MCF 10A (cell line): ENCODE results near the gene BACH2. TPM values are rescaled to one million over a fixed set of nuclear protein-coding genes. Genes with fewer than 3 reads are reported as not detected.

Experiments
- BruUV-seq: library from RNA; stranded (reverse); fragments of 400-500 nt; replicated peaks from 2 replicates; lab custom pipeline; 2021; lab: Mats Ljungman, UMichigan
- CTCF ChIA-PET: fragments of 300-600 bp; sonication (Branson Sonifier 250); formaldehyde crosslinking; extraction: SDS; loops from one replicate; lab custom pipeline; 2021; ENCODE audit warnings: antibody characterized with exemption, inconsistent platforms; lab: Yijun Ruan, JAX
- POLR2A ChIA-PET: fragments of 300-600, 350-650 bp; sonication (Branson Sonifier 250); formaldehyde crosslinking; extraction: SDS; loops from one replicate; lab custom pipeline; 2020; ENCODE audit warnings: antibody characterized with exemption, inconsistent platforms; lab: Yijun Ruan, JAX
- DNase-seq: peaks from one replicate; pipeline ENCODE4 v3.0.0-alpha.2; 2018; ENCODE audit not compliant: unreplicated experiment
- H3K27ac Mint-ChIP-seq: one replicate; pipeline ENCODE4 v1.8.0; 2022; ENCODE audit warnings: mild to moderate bottlenecking, low read depth, mixed read lengths; ENCODE audit not compliant: unreplicated experiment
- H3K27me3 Mint-ChIP-seq: one replicate; pipeline ENCODE4 v1.8.0; 2022; ENCODE audit warnings: mixed read lengths; ENCODE audit not compliant: insufficient read depth, unreplicated experiment
- H3K36me3 Mint-ChIP-seq: one replicate; pipeline ENCODE4 v1.8.0; 2022; ENCODE audit warnings: mild to moderate bottlenecking, moderate library complexity, mixed read lengths; ENCODE audit not compliant: insufficient read depth, unreplicated experiment
- H3K4me1 Mint-ChIP-seq: one replicate; pipeline ENCODE4 v1.8.0; 2022; ENCODE audit warnings: mixed read lengths; ENCODE audit not compliant: insufficient read depth, unreplicated experiment
- H3K4me3 Mint-ChIP-seq: one replicate; pipeline ENCODE4 v1.8.0; 2022; ENCODE audit warnings: mild to moderate bottlenecking, moderate library complexity, mixed read lengths; ENCODE audit not compliant: unreplicated experiment
- H3K9me3 Mint-ChIP-seq: one replicate; pipeline ENCODE4 v1.8.0; 2022; ENCODE audit warnings: mixed read lengths; ENCODE audit not compliant: unreplicated experiment
- intact Hi-C: fragments of 100-400 bp; cut with micrococcal nuclease; formaldehyde crosslinking; loops from 2 replicates; pipeline ENCODE4 v1.14.1; 2022
- total RNA-seq: library from RNA; stranded (reverse); gene quantifications from 2 replicates; pipeline ENCODE4 v1.2.3, GENCODE V29; 2022
- TF ChIP-seq, protein P1 (sequence below): fragments of 200-600 bp; IDR thresholded peaks from one replicate; pipeline ENCODE4 v1.8.0; 2022; ENCODE audit warnings: antibody characterized with exemption, mild to moderate bottlenecking; ENCODE audit not compliant: unreplicated experiment

BACH2 gene
- total RNA-seq, 1 experiment from 2014 or later = 9.9 TPM

DNA sequence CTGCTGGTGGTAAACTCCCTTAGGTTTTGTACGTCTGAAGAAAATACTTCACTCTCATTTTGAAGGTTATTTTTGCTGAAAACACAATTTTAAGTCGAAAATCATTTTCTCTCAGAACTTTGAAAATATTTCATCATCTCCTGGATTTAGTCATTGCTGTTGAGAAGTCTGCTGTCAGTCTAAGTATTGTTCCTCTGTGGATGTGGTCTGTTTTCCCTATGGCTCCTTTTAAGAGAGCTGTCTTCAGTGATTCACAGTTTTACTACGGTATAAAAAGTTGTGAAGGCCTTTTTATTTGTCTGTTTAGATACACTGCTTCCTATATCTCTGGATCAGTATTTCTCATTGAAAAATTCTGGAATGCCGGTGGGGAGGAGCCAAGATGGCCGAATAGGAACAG is 243.0 kb downstream of the BACH2 start:
- intact Hi-C loops = no loop called here
- BruUV-seq = no TSS peak
- DNase-seq = no peak
- H3K36me3 Mint-ChIP-seq = no peaks in the 10 kb centered on the region
- no peak overlapping the region for H3K27ac Mint-ChIP-seq
- TF ChIP-seq, protein P1, sequence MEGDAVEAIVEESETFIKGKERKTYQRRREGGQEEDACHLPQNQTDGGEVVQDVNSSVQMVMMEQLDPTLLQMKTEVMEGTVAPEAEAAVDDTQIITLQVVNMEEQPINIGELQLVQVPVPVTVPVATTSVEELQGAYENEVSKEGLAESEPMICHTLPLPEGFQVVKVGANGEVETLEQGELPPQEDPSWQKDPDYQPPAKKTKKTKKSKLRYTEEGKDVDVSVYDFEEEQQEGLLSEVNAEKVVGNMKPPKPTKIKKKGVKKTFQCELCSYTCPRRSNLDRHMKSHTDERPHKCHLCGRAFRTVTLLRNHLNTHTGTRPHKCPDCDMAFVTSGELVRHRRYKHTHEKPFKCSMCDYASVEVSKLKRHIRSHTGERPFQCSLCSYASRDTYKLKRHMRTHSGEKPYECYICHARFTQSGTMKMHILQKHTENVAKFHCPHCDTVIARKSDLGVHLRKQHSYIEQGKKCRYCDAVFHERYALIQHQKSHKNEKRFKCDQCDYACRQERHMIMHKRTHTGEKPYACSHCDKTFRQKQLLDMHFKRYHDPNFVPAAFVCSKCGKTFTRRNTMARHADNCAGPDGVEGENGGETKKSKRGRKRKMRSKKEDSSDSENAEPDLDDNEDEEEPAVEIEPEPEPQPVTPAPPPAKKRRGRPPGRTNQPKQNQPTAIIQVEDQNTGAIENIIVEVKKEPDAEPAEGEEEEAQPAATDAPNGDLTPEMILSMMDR = no peak
- peaks cover 7% of the 10 kb centered on the region for H3K9me3 Mint-ChIP-seq
- ChIA-PET CTCF (no interaction called here), POLR2A (no interaction called here)
- H3K4me3 Mint-ChIP-seq = no peak overlapping the region
- no peaks in the 10 kb centered on the region for H3K4me1 Mint-ChIP-seq
- H3K27me3 Mint-ChIP-seq = no peaks in the 10 kb centered on the region

- H3K36me3 Mint-ChIP-seq = no peaks in the 10 kb centered on the region
- no peaks in the 10 kb centered on the region for H3K9me3 Mint-ChIP-seq
- H3K27me3 Mint-ChIP-seq = no peaks in the 10 kb centered on the region
- BruUV-seq = no TSS peak
- CTCF ChIA-PET = no interaction called here
- H3K4me3 Mint-ChIP-seq = no peak overlapping the region
- intact Hi-C loops = no loop called here
- POLR2A ChIA-PET = no interaction called here
- no peaks in the 10 kb centered on the region for H3K4me1 Mint-ChIP-seq
- H3K27ac Mint-ChIP-seq = no peak overlapping the region
- TF ChIP-seq, protein P1 = no peak
- no peak for DNase-seq
Measured at GRCh38 chr6:90049295-90049694, 247.3 kb downstream of the BACH2 start.

DNA sequence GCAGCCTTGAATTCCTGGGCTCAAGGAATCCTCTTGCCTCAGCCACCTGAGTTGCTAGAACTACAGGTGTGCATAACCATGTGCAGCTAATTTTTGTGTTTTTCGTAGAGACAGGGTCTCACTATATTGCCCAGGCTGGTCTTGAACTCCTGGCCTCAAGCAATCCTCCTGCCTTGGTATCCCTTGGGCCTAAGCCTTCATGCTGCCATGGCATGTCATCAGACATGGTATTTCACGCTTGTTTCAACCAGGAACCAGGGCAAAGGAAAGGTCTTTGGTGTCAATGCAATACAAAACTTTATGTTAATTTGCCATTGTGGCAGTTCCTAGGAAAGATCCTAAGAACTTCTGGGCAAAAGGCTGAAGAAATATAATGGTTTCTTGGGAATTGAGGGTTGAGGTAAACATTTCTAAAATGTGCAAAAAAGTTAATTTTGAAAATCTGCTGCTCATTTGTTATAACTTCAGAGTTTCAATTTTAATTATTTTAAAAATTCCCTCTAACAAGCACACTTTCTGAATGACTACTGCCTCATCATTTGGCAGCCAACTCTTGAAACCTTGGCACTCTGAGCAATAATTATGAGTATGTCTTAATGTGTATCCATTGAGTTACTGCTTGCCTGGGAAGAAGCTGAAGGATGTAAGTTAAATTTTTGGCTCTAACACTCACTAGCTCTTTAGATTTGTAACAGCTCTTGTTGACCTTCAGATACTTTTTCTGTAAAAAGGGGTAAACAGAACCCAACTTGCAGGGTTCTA is 248.3 kb downstream of the BACH2 start:
- no peaks in the 10 kb centered on the region for H3K36me3 Mint-ChIP-seq
- POLR2A ChIA-PET = no interaction called here
- intact Hi-C loops = no loop called here
- CTCF ChIA-PET = no interaction called here
- no peak for DNase-seq
- TF ChIP-seq, protein P1 = no peak
- no TSS peak for BruUV-seq
- no peak overlapping the region for H3K4me3 Mint-ChIP-seq
- no peaks in the 10 kb centered on the region for H3K4me1 Mint-ChIP-seq
- no peaks in the 10 kb centered on the region for H3K27me3 Mint-ChIP-seq
- H3K9me3 Mint-ChIP-seq = no peaks in the 10 kb centered on the region
- no peak overlapping the region for H3K27ac Mint-ChIP-seq

GRCh38 chr6:90045535-90045934 is 251.1 kb downstream of the BACH2 start:
- Mint-ChIP-seq H3K4me1 (no peaks in the 10 kb centered on the region), H3K4me3 (no peak overlapping the region), H3K27me3 (no peaks in the 10 kb centered on the region), H3K27ac (no peak overlapping the region), H3K36me3 (no peaks in the 10 kb centered on the region), H3K9me3 (no peaks in the 10 kb centered on the region)
- no TSS peak for BruUV-seq
- CTCF ChIA-PET = interaction anchor here (0.6 kb wide), 1 partner anchor 226 kb away, joined by 3 read pairs; no protein-coding TSS in a partner anchor
- TF ChIP-seq, protein P1 = no peak
- POLR2A ChIA-PET = interaction anchor here (1.1 kb wide), 1 partner anchor 23 kb away, joined by 3 read pairs; no protein-coding TSS in a partner anchor
- no peak for DNase-seq
- intact Hi-C loops = no loop called here
